Common myeloid progenitor, CD34-positive (primary cell): ENCODE measurements around the gene USP17L15.
"Not testable (repeated sequence)": the region's sequence is repeated elsewhere in the genome, so short reads cannot be mapped to it uniquely, and the experiment has no call there.

Experiments
- CTCF ChIA-PET: fragments of 350-600 bp; sonication (Branson Sonifier 250); formaldehyde crosslinking; loops from one replicate; lab custom pipeline; 2021; ENCODE audit warnings: antibody characterized with exemption; lab: Charles Lee
- POLR2A ChIA-PET: fragments of 350-600 bp; sonication (Branson Sonifier 250); formaldehyde crosslinking; loops from one replicate; lab custom pipeline; 2021; ENCODE audit warnings: antibody characterized with exemption; lab: Charles Lee
- DNase-seq, 3 donors: peaks; one replicate each; pipeline versions ENCODE4 v3.0.0 to v3.0.0-alpha.2; 2013
- H3K27ac ChIP-seq, 2 experiments: 1 replicate in 1 of 2; 2 replicates in 1 of 2; pipeline ENCODE4 v1.7.0; 2013; ENCODE audit warnings: inconsistent platforms in 2 of 2, low read length in 2 of 2, mild to moderate bottlenecking in 2 of 2, low read depth in 1 of 2, moderate library complexity in 1 of 2; ENCODE audit not compliant: severe bottlenecking in 2 of 2, insufficient read depth in 1 of 2, poor library complexity in 1 of 2
- H3K27me3 ChIP-seq, 5 experiments: replicated peaks in 2 of 5; 1 replicate in 3 of 5; 2 replicates in 2 of 5; pipeline versions ENCODE4 v1.6.1 to v1.7.0; 2013; ENCODE audit warnings: low read length in 4 of 5, mild to moderate bottlenecking in 2 of 5, moderate library complexity in 2 of 5, inconsistent platforms in 1 of 5; ENCODE audit not compliant: insufficient read depth in 5 of 5, control insufficient read depth in 4 of 5
- H3K36me3 ChIP-seq, 4 experiments: 1 replicate in 2 of 4; 2 replicates in 2 of 4; pipeline versions ENCODE4 v1.6.1 to v1.7.0; 2013; ENCODE audit warnings: low read length in 3 of 4, control low read depth in 1 of 4, mild to moderate bottlenecking in 1 of 4; ENCODE audit not compliant: control insufficient read depth in 4 of 4, insufficient read depth in 4 of 4
- H3K4me1 ChIP-seq, 4 experiments: 1 replicate in 3 of 4; 2 replicates in 1 of 4; pipeline versions ENCODE4 v1.6.1 to v1.7.1; 2013; ENCODE audit warnings: low read length in 3 of 4, mild to moderate bottlenecking in 3 of 4, control low read depth in 1 of 4, inconsistent platforms in 1 of 4, moderate library complexity in 1 of 4; ENCODE audit not compliant: control insufficient read depth in 4 of 4, insufficient read depth in 4 of 4; ENCODE audit errors: control extremely low read depth in 1 of 4
- H3K4me3 ChIP-seq, 7 experiments: 1 replicate in 4 of 7; 2 replicates in 3 of 7; pipeline versions ENCODE4 v1.5.1 to v1.7.0; 2013; ENCODE audit warnings: mild to moderate bottlenecking in 7 of 7, low read length in 6 of 7, moderate library complexity in 6 of 7, inconsistent platforms in 2 of 7, low read depth in 2 of 7, control low read depth in 1 of 7; ENCODE audit not compliant: insufficient read depth in 4 of 7, control insufficient read depth in 1 of 7; ENCODE audit errors: extremely low read depth in 1 of 7
- H3K9me3 ChIP-seq, 5 experiments: 1 replicate in 4 of 5; 2 replicates in 1 of 5; pipeline versions ENCODE4 v1.6.1 to v1.7.1; 2013; ENCODE audit warnings: low read length in 4 of 5, mild to moderate bottlenecking in 2 of 5, inconsistent platforms in 1 of 5, low read depth in 1 of 5, moderate library complexity in 1 of 5; ENCODE audit not compliant: control insufficient read depth in 4 of 5, insufficient read depth in 2 of 5; ENCODE audit errors: control extremely low read depth in 1 of 5
- WGBS: methylation state at CpG from one replicate; pipeline ENCODE4 v1.1.5; 2013; ENCODE audit not compliant: insufficient coverage; 5-methylcytosine and 5-hydroxymethylcytosine counted together

Gene USP17L15

DNA sequence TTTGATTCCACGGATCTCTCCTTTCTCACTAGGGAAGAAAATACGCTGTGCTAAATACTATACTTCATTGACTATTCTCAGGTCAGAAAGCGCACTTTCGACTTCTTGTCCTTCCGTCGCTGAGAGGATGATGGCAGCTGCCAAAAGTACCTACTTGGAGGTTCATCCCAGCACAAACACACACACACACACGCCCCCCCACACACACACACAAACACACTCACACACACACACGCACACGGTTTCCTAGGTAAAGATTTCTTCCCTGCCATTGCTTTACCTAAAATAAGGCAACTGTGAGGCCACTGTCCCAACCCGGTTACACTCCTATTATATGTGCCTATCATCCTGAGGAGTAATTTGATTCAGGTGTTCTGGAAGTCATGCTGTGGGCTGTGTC, 37.5 kb downstream of the USP17L15 start:
- H3K27me3 ChIP-seq, H3K4me3 ChIP-seq, H3K36me3 ChIP-seq, H3K4me1 ChIP-seq, POLR2A ChIA-PET, DNase-seq, H3K27ac ChIP-seq, CTCF ChIA-PET, H3K9me3 ChIP-seq: not testable (repeated sequence)
- WGBS = 96% methylated on average over 3 of the region's 10 CpGs
